ENCODE results near the gene AFAP1.

AFAP1 gene

GRCh38 chr4:7801001-7801400 lies 138.7 kb downstream of the AFAP1 start:
- FAIRE-seq = no peak

GRCh38 chr4:7800410-7800809 lies 139.3 kb downstream of the AFAP1 start:
- FAIRE-seq = no peak

- no peak for FAIRE-seq
These were observed 139.9 kb downstream of the AFAP1 start for GRCh38 chr4:7799736-7800135.

- FAIRE-seq = no peak
These were observed 140.4 kb downstream of the AFAP1 start for GRCh38 chr4:7799306-7799705.

- no peak for FAIRE-seq
These were observed 141.3 kb downstream of the AFAP1 start for GRCh38 chr4:7798178-7798995.

GRCh38 chr4:7797330-7797729 lies 142.3 kb downstream of the AFAP1 start:
- no peak for FAIRE-seq

GRCh38 chr4:7795983-7796382 lies 143.7 kb downstream of the AFAP1 start:
- no peak for FAIRE-seq

- FAIRE-seq = no peak
These were observed 146.5 kb downstream of the AFAP1 start for GRCh38 chr4:7793186-7793585.

GRCh38 chr4:7792616-7793015 lies 147.0 kb downstream of the AFAP1 start:
- no peak for FAIRE-seq

GRCh38 chr4:7790999-7791398 lies 148.7 kb downstream of the AFAP1 start:
- no peak for FAIRE-seq

GRCh38 chr4:7790023-7790422 lies 149.6 kb downstream of the AFAP1 start:
- FAIRE-seq = no peak

GRCh38 chr4:7788694-7789425 lies 150.8 kb downstream of the AFAP1 start:
- FAIRE-seq = no peak

- no peak for FAIRE-seq
These were observed 151.5 kb downstream of the AFAP1 start for GRCh38 chr4:7788193-7788592.

GRCh38 chr4:7787681-7788141 lies 151.9 kb downstream of the AFAP1 start:
- FAIRE-seq = no peak

GRCh38 chr4:7787067-7787466 lies 152.6 kb downstream of the AFAP1 start:
- FAIRE-seq = no peak

- no peak for FAIRE-seq
These were observed 153.1 kb downstream of the AFAP1 start for GRCh38 chr4:7786517-7786916.

- FAIRE-seq = no peak
These were observed 153.6 kb downstream of the AFAP1 start for GRCh38 chr4:7786040-7786439.

GRCh38 chr4:7785017-7785416 lies 154.6 kb downstream of the AFAP1 start:
- FAIRE-seq = no peak

- FAIRE-seq = no peak
These were observed 155.4 kb downstream of the AFAP1 start for GRCh38 chr4:7784131-7784870.

- FAIRE-seq = no peak
These were observed 156.1 kb downstream of the AFAP1 start for GRCh38 chr4:7783541-7783940.

- no peak for FAIRE-seq
These were observed 156.9 kb downstream of the AFAP1 start for GRCh38 chr4:7782783-7783182.

- FAIRE-seq = no peak
These were observed 157.7 kb downstream of the AFAP1 start for GRCh38 chr4:7781993-7782392.

- FAIRE-seq = no peak
These were observed 158.3 kb downstream of the AFAP1 start for GRCh38 chr4:7781366-7781765.
